HG03108 (cell line): Measurements from ENCODE around the gene GNAS.
"Not testable (repeated sequence)": the region's sequence is repeated elsewhere in the genome, so short reads cannot be mapped to it uniquely, and the experiment has no call there.

Source experiments
- ATAC-seq: cut with Tn5 transposase; IDR thresholded peaks from one replicate; pipeline ENCODE4 v1.9.1; 2021; ENCODE audit warnings: moderate library complexity; ENCODE audit not compliant: unreplicated experiment

GNAS gene

DNA sequence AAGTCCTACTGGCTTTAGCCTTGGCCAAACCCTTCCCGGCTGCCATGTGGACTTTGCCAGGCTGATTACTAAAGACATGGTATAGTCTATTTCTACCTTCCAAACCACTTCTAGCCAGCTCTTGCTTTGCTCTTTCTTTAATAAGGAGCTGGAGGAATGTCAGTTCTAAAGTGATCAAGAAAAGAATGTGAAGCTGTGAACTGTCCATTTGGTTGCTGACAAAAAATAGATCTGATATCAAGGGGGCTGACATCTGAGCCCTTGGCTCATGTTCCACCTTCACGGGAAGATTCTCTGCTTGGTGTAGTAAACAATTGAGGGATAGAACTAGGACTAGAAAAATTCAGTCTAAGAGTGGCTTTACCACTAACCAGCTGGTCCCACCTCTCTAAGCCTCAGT, 24.4 kb upstream of the GNAS start:
- ATAC-seq, result no peak

DNA sequence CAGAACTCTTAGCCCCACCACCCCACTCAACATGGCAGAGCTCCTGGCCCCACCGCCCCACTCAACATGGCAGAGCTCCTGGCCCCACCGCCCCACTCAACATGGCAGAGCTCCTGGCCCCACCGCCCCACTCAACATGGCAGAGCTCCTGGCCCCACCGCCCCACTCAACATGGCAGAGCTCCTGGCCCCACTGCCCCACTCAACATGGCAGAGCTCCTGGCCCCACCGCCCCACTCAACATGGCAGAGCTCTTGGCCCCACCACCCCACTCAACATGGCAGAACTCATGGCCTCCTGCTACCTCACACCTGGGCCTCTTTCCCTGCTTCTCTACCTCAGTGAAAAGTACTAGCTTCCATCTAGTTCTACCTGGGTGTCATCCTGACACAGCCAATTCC, 23.7 kb upstream of the GNAS start:
- ATAC-seq, result not testable (repeated sequence)

GRCh38 chr20:58829531-58829941, 23.0 kb upstream of the GNAS start:
- ATAC-seq, result no peak

DNA sequence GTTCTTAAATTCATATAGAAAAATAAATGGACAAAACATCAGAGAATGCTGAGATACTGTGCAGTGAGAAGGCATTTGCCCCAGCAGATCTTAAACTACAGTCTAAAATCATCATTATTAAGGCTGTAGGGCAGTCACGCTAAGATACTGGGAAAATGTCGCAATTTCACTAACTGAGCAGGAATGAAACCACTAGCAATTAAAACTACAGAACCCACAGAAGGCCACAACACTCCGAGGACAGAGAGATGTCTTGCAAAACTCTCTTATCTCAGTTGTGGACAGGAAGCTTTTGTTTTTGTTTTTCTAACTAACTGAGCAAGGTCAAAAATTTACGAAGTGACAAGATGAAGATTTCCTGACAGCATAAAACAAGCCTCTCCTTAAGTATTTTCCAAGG, 20.1 kb upstream of the GNAS start:
- no peak for ATAC-seq

DNA sequence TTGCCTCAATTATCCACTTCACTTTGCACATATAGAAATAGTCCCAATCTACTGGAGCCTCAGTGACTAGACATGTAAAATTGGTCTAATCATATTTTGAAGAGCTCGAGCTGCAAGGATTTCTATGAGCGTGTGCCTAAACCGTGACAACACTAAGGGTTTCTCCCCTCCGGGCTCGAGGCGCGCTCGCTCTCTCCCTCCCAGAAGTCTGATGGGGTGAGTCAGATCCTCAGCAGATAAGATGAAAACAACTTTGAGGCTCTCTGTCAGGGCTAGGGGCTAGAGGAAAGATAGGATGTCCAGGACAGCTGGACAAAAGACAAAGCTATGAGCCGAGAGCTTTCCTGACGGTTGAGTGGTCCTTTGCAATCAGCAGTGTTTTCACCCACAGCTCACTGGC, 18.6 kb upstream of the GNAS start:
- ATAC-seq, result no peak

DNA sequence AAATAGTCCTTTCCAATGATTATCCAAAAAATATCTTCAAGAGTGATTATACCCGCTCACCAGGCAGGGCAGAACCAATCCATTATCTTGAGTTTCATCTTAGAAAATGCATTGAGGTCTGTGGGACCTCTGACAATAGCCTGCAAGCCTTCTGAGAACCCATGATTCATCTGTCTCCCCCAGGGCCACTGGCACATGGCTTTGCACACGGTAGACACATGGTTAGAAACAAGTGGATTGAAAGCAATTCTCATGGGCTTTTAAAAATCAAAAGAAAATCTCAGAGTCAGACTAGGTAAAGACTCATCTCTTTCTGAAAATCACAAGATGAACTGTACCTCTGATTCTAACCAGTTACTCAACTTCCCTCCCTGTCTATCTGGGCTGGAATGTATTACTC, 17.3 kb upstream of the GNAS start:
- no peak for ATAC-seq

- ATAC-seq, result no peak
Measured at GRCh38 chr20:58836616-58837204, 15.8 kb upstream of the GNAS start.

- ATAC-seq, result no peak
Measured at GRCh38 chr20:58837717-58838116, 14.8 kb upstream of the GNAS start.

GRCh38 chr20:58838174-58838573, 14.3 kb upstream of the GNAS start:
- ATAC-seq, result no peak

- ATAC-seq, result no peak
Measured at GRCh38 chr20:58839474-58839874, 13.0 kb upstream of the GNAS start.

DNA sequence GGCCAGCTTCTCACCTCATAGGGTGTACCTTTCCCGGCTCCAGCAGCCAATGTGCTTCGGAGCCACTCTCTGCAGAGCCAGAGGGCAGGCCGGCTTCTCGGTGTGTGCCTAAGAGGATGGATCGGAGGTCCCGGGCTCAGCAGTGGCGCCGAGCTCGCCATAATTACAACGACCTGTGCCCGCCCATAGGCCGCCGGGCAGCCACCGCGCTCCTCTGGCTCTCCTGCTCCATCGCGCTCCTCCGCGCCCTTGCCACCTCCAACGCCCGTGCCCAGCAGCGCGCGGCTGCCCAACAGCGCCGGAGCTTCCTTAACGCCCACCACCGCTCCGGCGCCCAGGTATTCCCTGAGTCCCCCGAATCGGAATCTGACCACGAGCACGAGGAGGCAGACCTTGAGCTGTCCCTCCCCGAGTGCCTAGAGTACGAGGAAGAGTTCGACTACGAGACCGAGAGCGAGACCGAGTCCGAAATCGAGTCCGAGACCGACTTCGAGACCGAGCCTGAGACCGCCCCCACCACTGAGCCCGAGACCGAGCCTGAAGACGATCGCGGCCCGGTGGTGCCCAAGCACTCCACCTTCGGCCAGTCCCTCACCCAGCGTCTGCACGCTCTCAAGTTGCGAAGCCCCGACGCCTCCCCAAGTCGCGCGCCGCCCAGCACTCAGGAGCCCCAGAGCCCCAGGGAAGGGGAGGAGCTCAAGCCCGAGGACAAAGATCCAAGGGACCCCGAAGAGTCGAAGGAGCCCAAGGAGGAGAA, 12.3 kb upstream of the GNAS start:
- ATAC-seq, result no peak

- no peak for ATAC-seq
Measured at GRCh38 chr20:58840816-58841538, 11.5 kb upstream of the GNAS start.

DNA sequence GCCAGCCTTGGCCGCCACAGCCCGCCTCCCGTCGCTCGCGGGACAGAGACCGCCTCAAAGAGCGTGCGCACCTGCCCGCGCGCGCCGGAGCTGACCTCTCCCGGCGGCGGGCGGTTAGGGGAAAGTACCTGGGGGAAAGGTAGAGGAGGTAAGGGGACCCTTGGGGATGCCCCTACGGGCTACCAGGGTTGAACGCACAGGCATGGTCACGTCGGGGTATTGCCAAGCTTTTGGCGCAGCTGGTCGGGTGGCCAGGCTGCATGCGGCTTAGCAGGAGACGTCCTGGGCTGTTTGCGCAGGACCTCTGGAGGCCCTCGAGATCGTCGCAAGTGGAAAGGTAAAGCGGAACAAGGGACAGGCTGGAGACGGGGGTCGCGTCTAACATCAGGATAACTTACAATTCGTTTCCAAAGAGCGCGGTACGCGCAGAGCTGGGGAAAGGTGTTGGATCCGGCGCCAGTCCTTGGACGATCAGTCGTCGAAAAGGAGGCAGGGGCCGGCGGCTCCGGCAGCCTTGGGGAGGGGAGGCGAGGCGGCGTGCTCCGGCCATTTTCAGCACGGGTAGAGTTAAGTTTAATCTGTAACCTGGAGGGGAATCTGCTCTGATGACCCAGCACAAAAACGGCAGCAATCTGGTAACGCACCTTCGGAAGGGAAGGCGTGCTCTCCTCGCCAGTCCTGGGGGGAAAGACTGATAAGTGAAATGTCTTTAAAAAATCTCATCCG, 10.8 kb upstream of the GNAS start:
- no peak for ATAC-seq

- ATAC-seq, result no peak
Measured at GRCh38 chr20:58842276-58842675, 10.2 kb upstream of the GNAS start.

DNA sequence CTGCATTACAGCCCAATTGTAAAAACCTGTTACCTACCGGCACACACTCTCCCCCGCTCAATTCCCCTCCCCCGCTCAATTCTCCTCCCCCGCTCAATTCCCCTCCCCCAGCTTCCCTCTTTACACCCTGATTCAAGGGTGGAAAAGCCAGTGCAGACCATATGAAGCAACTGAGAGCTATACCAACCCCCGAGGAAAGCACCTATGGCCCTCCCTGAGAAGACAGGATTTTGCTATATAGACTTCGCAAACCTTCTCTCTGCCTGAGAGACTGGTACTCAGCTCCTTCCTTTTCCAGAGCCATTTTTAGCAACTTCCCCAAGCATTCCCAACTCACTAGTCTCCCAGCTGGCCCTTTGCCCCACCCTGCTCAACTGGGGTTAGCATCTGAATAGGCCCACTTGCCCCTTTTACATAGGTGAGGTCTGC, 9.4 kb upstream of the GNAS start:
- no peak for ATAC-seq

- no peak for ATAC-seq
Measured at GRCh38 chr20:58845706-58846105, 6.8 kb upstream of the GNAS start.

- ATAC-seq, result no peak
Measured at GRCh38 chr20:58847463-58847862, 5.1 kb upstream of the GNAS start.

GRCh38 chr20:58850693-58851174, 1.8 kb upstream of the GNAS start, which contains the start of gene GNAS-AS1:
TSS of gene GNAS-AS1 (minus strand) at chr20:58850902.
- peak; percentile 81 for ATAC-seq

DNA sequence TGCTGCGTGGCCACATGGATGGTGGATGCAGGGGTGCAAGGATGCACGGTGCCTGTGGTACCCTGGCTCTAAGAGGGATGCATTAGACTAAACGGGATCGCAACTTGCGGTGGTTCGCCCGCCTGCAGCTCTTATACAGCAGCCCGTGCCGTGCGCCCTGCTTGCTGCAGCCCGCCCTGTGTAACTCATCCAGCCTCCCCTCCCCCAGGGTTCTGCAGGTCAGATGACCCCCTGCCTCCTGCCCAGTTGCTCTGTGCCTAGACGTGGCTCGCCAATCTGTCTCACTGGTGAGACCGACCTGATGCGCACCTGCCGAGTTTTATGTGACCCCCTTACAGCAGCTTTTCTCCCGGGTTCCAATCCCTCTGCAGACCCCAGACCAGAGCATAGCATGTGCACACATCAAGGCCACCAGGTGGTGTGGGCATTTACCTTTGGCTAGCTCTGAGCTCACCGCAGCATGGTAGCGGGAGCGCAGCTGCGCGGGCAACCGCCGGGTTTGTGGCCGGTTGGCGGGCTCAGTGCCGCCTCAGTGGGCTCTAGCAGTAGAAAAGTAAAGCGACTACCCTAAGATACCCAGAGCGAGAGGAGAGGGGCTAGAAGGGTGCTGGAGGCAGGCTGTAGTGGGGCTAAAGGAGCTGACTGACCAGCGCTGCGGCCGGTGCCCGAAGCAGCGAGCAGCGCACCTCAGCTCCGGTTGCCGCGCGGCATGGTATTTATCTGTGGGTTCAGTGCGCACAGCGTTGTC, 1.1 kb upstream of the GNAS start:
- no peak for ATAC-seq

- ATAC-seq, result no peak
Measured at GRCh38 chr20:58851969-58852458, 502 bp upstream of the GNAS start.
